CD4-positive, alpha-beta memory T cell (primary cell): ENCODE data around the gene ADGRV1. TPM values are rescaled to one million over a fixed set of nuclear protein-coding genes. Genes with fewer than 3 reads are reported as not detected.
"Not testable (repeated sequence)": the region's sequence is repeated elsewhere in the genome, so short reads cannot be mapped to it uniquely, and the experiment has no call there.

ENCODE experiments used
- CTCF ChIA-PET: fragments of 350-600 bp; sonication (Branson Sonifier 250); formaldehyde crosslinking; loops from one replicate; lab custom pipeline; 2021; ENCODE audit warnings: inconsistent platforms; ENCODE audit not compliant: partially characterized antibody; lab: Charles Lee
- POLR2A ChIA-PET: fragments of 350-600 bp; sonication (Branson Sonifier 250); formaldehyde crosslinking; loops from one replicate; lab custom pipeline; 2021; ENCODE audit not compliant: partially characterized antibody; lab: Charles Lee
- DNase-seq, 5 donors: peaks; one replicate each; pipeline versions ENCODE4 v3.0.0 to v3.0.0-alpha.2; 2020 to 2022; ENCODE audit warnings: mixed read lengths in 1 of 5
- H3K27ac ChIP-seq: one replicate; pipeline ENCODE4 v1.7.0; 2013; ENCODE audit warnings: low read depth, low read length
- H3K27me3 ChIP-seq: 2 replicates; pipeline ENCODE4 v1.7.0; 2013; ENCODE audit warnings: mild to moderate bottlenecking, low read length, moderate library complexity; ENCODE audit not compliant: insufficient read depth
- H3K36me3 ChIP-seq: 2 replicates; pipeline ENCODE4 v1.7.0; 2013; ENCODE audit warnings: mild to moderate bottlenecking, low read length, moderate library complexity; ENCODE audit not compliant: insufficient read depth
- H3K4me1 ChIP-seq: 2 replicates; pipeline ENCODE4 v1.7.0; 2013; ENCODE audit warnings: mild to moderate bottlenecking, low read length, moderate library complexity; ENCODE audit not compliant: insufficient read depth
- H3K4me3 ChIP-seq, 2 donors: one replicate each; pipeline ENCODE4 v1.7.0; 2013; ENCODE audit warnings: low read length in 2 of 2, mild to moderate bottlenecking in 1 of 2
- H3K9me3 ChIP-seq, 2 donors: one replicate each; pipeline ENCODE4 v1.7.0; 2013; ENCODE audit warnings: low read length in 2 of 2, control low read depth in 1 of 2; ENCODE audit not compliant: control insufficient read depth in 1 of 2
- H3K27ac Mint-ChIP-seq, 7 donors: one replicate each; pipeline ENCODE4 v1.8.0; 2020 to 2021; ENCODE audit warnings: mixed read lengths in 7 of 7, mild to moderate bottlenecking in 6 of 7, inconsistent platforms in 3 of 7, moderate library complexity in 3 of 7
- H3K27me3 Mint-ChIP-seq, 2 donors: one replicate each; pipeline ENCODE4 v1.8.0; 2020 to 2021; ENCODE audit warnings: mixed read lengths in 2 of 2
- H3K36me3 Mint-ChIP-seq, 2 donors: one replicate each; pipeline ENCODE4 v1.8.0; 2020 to 2021; ENCODE audit warnings: mixed read lengths in 2 of 2, inconsistent platforms in 1 of 2, mild to moderate bottlenecking in 1 of 2
- H3K4me1 Mint-ChIP-seq, 4 donors: one replicate each; pipeline ENCODE4 v1.8.0; 2020 to 2021; ENCODE audit warnings: mixed read lengths in 4 of 4, mild to moderate bottlenecking in 1 of 4
- H3K4me3 Mint-ChIP-seq, 8 donors: one replicate each; pipeline ENCODE4 v1.8.0; 2020 to 2021; ENCODE audit warnings: mixed read lengths in 8 of 8, mild to moderate bottlenecking in 7 of 8, moderate library complexity in 6 of 8, inconsistent platforms in 3 of 8
- H3K9me3 Mint-ChIP-seq, 8 donors: one replicate each; pipeline ENCODE4 v1.8.0; 2020 to 2021; ENCODE audit warnings: mixed read lengths in 8 of 8, mild to moderate bottlenecking in 5 of 8, inconsistent platforms in 3 of 8, moderate library complexity in 1 of 8
- intact Hi-C: fragments of 100-400 bp; cut with micrococcal nuclease; formaldehyde crosslinking; loops from one replicate; pipeline ENCODE4 v1.15.1; 2023
- polyA plus RNA-seq, 2 donors: library from polyadenylated mRNA; unstranded; fragments of 300-500 nt; fragmentation: Illumina TruSeq; gene quantifications; one replicate each; pipeline ENCODE4 v1.2.3, GENCODE V29; 2021
- total RNA-seq, 2 experiments: library from RNA; stranded (reverse); gene quantifications; one replicate each; pipeline ENCODE4 v1.2.3, GENCODE V29; 2021

The ADGRV1 gene
- total and polyA plus RNA-seq, 4 experiments from 2014 or later: 0.09 to 0.22 TPM; not detected in 2

DNA sequence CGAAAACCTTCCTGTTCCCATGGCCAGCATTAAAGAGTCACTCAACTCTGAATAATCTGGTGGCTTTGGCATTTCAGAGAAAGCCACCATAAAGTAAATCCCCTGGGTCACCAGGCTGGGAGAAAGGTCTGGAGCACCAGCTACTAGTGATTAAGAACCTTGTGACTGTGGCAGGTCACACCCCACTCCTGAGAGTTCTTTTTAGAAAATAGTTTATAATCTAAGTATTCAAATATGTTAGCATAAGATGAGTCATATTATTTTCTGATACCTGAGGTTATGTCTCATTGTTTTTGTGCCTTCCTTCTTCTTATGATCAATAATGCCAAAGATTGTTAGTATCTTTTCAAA is 472.8 kb downstream of the ADGRV1 start:
- POLR2A ChIA-PET: no interaction called here
- intact Hi-C loops: no loop called here
- H3K36me3 ChIP-seq: no peaks in the 10 kb centered on the region
- Mint-ChIP-seq H3K36me3 (no peaks in the 10 kb centered on the region), H3K27me3 (peaks cover 3 to 7% of the 10 kb centered on the region in 2 donors), H3K4me1 (no peaks in the 10 kb centered on the region), H3K27ac (no peak overlapping the region), H3K9me3 (no peaks in the 10 kb centered on the region), H3K4me3 (no peak overlapping the region)
- no peaks in the 10 kb centered on the region for H3K9me3 ChIP-seq
- no peaks in the 10 kb centered on the region for H3K4me1 ChIP-seq
- DNase-seq: no peak
- CTCF ChIA-PET: no interaction called here
- H3K4me3 ChIP-seq: no peak overlapping the region
- H3K27ac ChIP-seq: no peak overlapping the region
- H3K27me3 ChIP-seq: no peaks in the 10 kb centered on the region

- Histone ChIP-seq H3K36me3 (no peaks in the 10 kb centered on the region), H3K9me3 (no peaks in the 10 kb centered on the region), H3K4me3 (no peak overlapping the region), H3K27ac (no peak overlapping the region), H3K4me1 (no peaks in the 10 kb centered on the region), H3K27me3 (no peaks in the 10 kb centered on the region)
- no peaks in the 10 kb centered on the region for H3K9me3 Mint-ChIP-seq
- ChIA-PET CTCF (no interaction called here), POLR2A (no interaction called here)
- H3K4me1 Mint-ChIP-seq: no peaks in the 10 kb centered on the region
- no peak for DNase-seq
- H3K27ac Mint-ChIP-seq: no peak overlapping the region
- H3K27me3 Mint-ChIP-seq: peaks cover 3 to 7% of the 10 kb centered on the region in 2 donors
- intact Hi-C loops: no loop called here
- no peaks in the 10 kb centered on the region for H3K36me3 Mint-ChIP-seq
- no peak overlapping the region for H3K4me3 Mint-ChIP-seq
These were observed 473.5 kb downstream of the ADGRV1 start for GRCh38 chr5:91032125-91032524.

GRCh38 chr5:91033370-91033769 is 474.8 kb downstream of the ADGRV1 start:
- Mint-ChIP-seq H3K27ac (no peak overlapping the region), H3K36me3 (no peaks in the 10 kb centered on the region), H3K4me1 (no peaks in the 10 kb centered on the region), H3K9me3 (no peaks in the 10 kb centered on the region), H3K4me3 (no peak overlapping the region), H3K27me3 (peaks cover 3 to 7% of the 10 kb centered on the region in 2 donors)
- H3K27me3 ChIP-seq: no peaks in the 10 kb centered on the region
- H3K27ac ChIP-seq: no peak overlapping the region
- POLR2A ChIA-PET: no interaction called here
- no peak for DNase-seq
- H3K36me3 ChIP-seq: no peaks in the 10 kb centered on the region
- intact Hi-C loops: no loop called here
- H3K9me3 ChIP-seq: no peaks in the 10 kb centered on the region
- CTCF ChIA-PET: no interaction called here
- no peaks in the 10 kb centered on the region for H3K4me1 ChIP-seq
- H3K4me3 ChIP-seq: no peak overlapping the region

DNA sequence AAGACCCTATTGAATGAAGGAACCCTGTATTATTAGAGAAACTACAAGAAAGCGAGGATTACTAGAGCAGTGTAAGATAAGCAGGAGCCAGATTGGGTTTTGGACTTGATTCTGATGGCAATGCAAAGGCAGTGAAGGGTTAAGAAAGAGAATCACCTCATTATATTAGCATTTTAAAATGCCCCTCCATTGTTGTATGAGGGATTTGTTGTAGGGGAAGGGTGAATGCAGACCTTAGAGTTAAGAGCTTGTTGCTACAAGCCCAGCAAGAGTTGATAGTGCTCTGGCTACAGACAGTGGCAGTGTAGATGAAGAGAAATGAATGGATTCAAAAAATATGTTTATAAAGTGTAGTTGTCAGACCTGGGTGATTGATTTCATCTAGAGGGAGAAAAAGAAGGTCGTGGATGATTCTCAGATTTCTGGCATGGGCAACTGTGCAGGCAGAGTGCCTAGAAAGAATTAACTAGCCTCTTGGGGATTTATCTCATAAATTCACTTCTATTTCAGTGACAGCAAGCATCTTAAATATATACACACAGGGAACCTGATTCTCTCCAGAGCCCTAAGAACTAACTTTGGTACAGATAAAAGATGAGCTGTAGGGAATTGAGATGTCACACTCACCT is 479.7 kb downstream of the ADGRV1 start:
- no peaks in the 10 kb centered on the region for H3K4me1 Mint-ChIP-seq
- H3K9me3 Mint-ChIP-seq: peaks cover 0 to 4% (median 0%) of the 10 kb centered on the region in 8 donors
- H3K9me3 ChIP-seq: no peaks in the 10 kb centered on the region
- no peaks in the 10 kb centered on the region for H3K36me3 ChIP-seq
- H3K4me3 ChIP-seq: no peak overlapping the region
- no peak overlapping the region for H3K27ac Mint-ChIP-seq
- no peaks in the 10 kb centered on the region for H3K36me3 Mint-ChIP-seq
- DNase-seq: no peak
- CTCF ChIA-PET: interaction anchor here (0.6 kb wide), 1 partner anchor 10 kb away, joined by 3 read pairs; no protein-coding TSS in a partner anchor
- no peaks in the 10 kb centered on the region for H3K4me1 ChIP-seq
- no peaks in the 10 kb centered on the region for H3K27me3 ChIP-seq
- POLR2A ChIA-PET: no interaction called here
- peaks cover 4 to 5% of the 10 kb centered on the region in 2 donors for H3K27me3 Mint-ChIP-seq
- no peak overlapping the region for H3K4me3 Mint-ChIP-seq
- no peak overlapping the region for H3K27ac ChIP-seq
- intact Hi-C loops: no loop called here

DNA sequence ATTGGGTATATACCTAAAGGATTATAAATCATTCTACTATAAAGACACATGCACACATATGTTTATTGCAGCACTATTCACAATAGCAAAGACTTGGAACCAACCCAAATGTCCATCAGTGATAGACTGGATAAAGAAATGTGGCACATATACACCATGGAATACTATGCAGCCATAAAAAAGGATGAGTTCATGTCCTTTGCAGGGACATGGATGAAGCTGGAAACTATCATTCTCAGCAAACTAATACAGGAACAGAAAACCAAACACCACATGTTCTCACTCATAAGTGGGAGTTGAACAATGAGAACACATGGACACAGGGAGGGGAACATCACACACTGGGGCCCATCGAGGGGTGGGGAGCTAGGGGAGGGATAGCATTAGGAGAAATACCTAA is 482.5 kb downstream of the ADGRV1 start:
- H3K4me3 ChIP-seq, H3K36me3 Mint-ChIP-seq, H3K9me3 Mint-ChIP-seq, H3K9me3 ChIP-seq, H3K4me1 ChIP-seq, CTCF ChIA-PET, H3K36me3 ChIP-seq, H3K4me3 Mint-ChIP-seq, POLR2A ChIA-PET, H3K27me3 Mint-ChIP-seq, H3K27me3 ChIP-seq, intact Hi-C loops, DNase-seq, H3K4me1 Mint-ChIP-seq, H3K27ac Mint-ChIP-seq, H3K27ac ChIP-seq: not testable (repeated sequence)

- Mint-ChIP-seq H3K36me3 (no peaks in the 10 kb centered on the region), H3K4me3 (no peak overlapping the region), H3K4me1 (no peaks in the 10 kb centered on the region), H3K27me3 (peaks cover 1 to 2% of the 10 kb centered on the region in 2 donors), H3K27ac (no peak overlapping the region), H3K9me3 (peaks cover 0 to 4% (median 0%) of the 10 kb centered on the region in 8 donors)
- intact Hi-C loops: no loop called here
- no peak for DNase-seq
- Histone ChIP-seq H3K27ac (no peak overlapping the region), H3K4me1 (no peaks in the 10 kb centered on the region), H3K36me3 (no peaks in the 10 kb centered on the region), H3K4me3 (no peak overlapping the region), H3K9me3 (no peaks in the 10 kb centered on the region), H3K27me3 (no peaks in the 10 kb centered on the region)
- ChIA-PET POLR2A (no interaction called here), CTCF (no interaction called here)
These were observed 483.8 kb downstream of the ADGRV1 start for GRCh38 chr5:91042247-91042935.

DNA sequence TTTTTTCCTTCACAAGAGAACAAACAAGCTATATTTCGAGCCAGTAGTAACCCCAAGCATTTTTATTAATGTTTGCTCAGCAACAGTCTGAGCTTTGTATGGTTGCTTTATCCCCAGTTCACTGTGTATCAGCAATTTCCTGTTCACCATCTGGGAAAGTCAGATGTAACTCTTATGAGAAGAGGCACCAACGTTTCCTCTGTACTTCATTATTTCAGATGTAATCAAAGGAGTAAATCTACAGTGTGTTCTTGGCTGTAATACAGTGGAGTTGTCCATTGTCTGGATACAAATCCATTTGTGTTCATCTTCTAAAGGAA is 484.3 kb downstream of the ADGRV1 start:
- no peaks in the 10 kb centered on the region for H3K36me3 Mint-ChIP-seq

More for the DNA sequence above, 484.3 kb downstream of the ADGRV1 start:
- Mint-ChIP-seq H3K4me3 (no peak overlapping the region), H3K27me3 (peaks cover 1 to 2% of the 10 kb centered on the region in 2 donors), H3K4me1 (no peaks in the 10 kb centered on the region), H3K9me3 (peaks cover 0 to 4% (median 0%) of the 10 kb centered on the region in 8 donors), H3K27ac (no peak overlapping the region)
- Histone ChIP-seq H3K4me1 (no peaks in the 10 kb centered on the region), H3K27me3 (no peaks in the 10 kb centered on the region), H3K9me3 (no peaks in the 10 kb centered on the region), H3K27ac (no peak overlapping the region), H3K4me3 (no peak overlapping the region), H3K36me3 (no peaks in the 10 kb centered on the region)
- intact Hi-C loops: no loop called here
- ChIA-PET POLR2A (no interaction called here), CTCF (no interaction called here)
- no peak for DNase-seq
